Fibroblast of peridontal ligament (primary cell): ENCODE results near the gene PPRC1.

ENCODE experiments used
- DNase-seq: peaks from one replicate; pipeline ENCODE4 v3.0.0-alpha.2; 2010; ENCODE audit errors: extremely low read depth

The PPRC1 gene

GRCh38 chr10:102117391-102118159, 15.3 kb upstream of the PPRC1 start:
- DNase-seq = peak; percentile 83

GRCh38 chr10:102118867-102119266, 14.0 kb upstream of the PPRC1 start:
- DNase-seq = no peak

- peak; percentile 79 for DNase-seq
Observed at GRCh38 chr10:102119417-102120141, 13.3 kb upstream of the PPRC1 start.

- DNase-seq = peak; percentile 69
Observed at GRCh38 chr10:102120142-102120990, 12.5 kb upstream of the PPRC1 start, which contains the start of gene LDB1. TSS of gene LDB1 (minus strand) at chr10:102120368. CDS start at chr10:102120110, 258 bp downstream.

- peak; percentile 66 for DNase-seq
Observed at GRCh38 chr10:102120991-102121738, 11.7 kb upstream of the PPRC1 start.

GRCh38 chr10:102121739-102122372, 11.0 kb upstream of the PPRC1 start:
- DNase-seq = peak; percentile 42

GRCh38 chr10:102122450-102122849, 10.4 kb upstream of the PPRC1 start:
- DNase-seq = no peak

GRCh38 chr10:102123223-102123622, 9.6 kb upstream of the PPRC1 start:
- DNase-seq = no peak

- DNase-seq = no peak
Observed at GRCh38 chr10:102131286-102132170, 1.3 kb upstream of the PPRC1 start.

- no peak for DNase-seq
Observed at GRCh38 chr10:102132193-102132562, 662 bp upstream of the PPRC1 start.

- DNase-seq = peak; percentile 66
Observed at GRCh38 chr10:102133373-102134195, 744 bp downstream of the PPRC1 start.

- no peak for DNase-seq
Observed at GRCh38 chr10:102134416-102134815, 1.6 kb downstream of the PPRC1 start.

- no peak for DNase-seq
Observed at GRCh38 chr10:102135956-102136526, 3.2 kb downstream of the PPRC1 start.

- DNase-seq = no peak
Observed at GRCh38 chr10:102139281-102140110, 6.7 kb downstream of the PPRC1 start.

GRCh38 chr10:102140218-102140617, 7.4 kb downstream of the PPRC1 start:
- no peak for DNase-seq

- no peak for DNase-seq
Observed at GRCh38 chr10:102140913-102141540, 8.2 kb downstream of the PPRC1 start.

GRCh38 chr10:102141583-102142107, 8.8 kb downstream of the PPRC1 start:
- DNase-seq = no peak
